Measurements from ENCODE around the gene KHNYN. TPM values are rescaled to one million over a fixed set of nuclear protein-coding genes. Genes with fewer than 3 reads are reported as not detected.
A peak's percentile ranks its signal among the peaks of the same experiment; 100 is the strongest.
"Not testable (repeated sequence)": the region's sequence is repeated elsewhere in the genome, so short reads cannot be mapped to it uniquely, and the experiment has no call there.

The KHNYN gene
- total and polyA plus RNA-seq, 5 experiments from 2014 or later, result 9.1 to 150 (median 16.9) TPM

- ATAC-seq (no peak), DNase-seq (no peak)
- H3K4me1 Mint-ChIP-seq, result peaks cover 0 to 2% (median 0%) of the 10 kb centered on the region in 4 donors
- H3K27ac Mint-ChIP-seq, result no peak overlapping the region
- H3K4me3 Mint-ChIP-seq, result no peak overlapping the region
- no peaks in the 10 kb centered on the region for H3K27me3 Mint-ChIP-seq
- POLR2A ChIA-PET, result no interaction called here
- no peaks in the 10 kb centered on the region for H3K36me3 Mint-ChIP-seq
- peaks cover 0 to 7% (median 0%) of the 10 kb centered on the region in 9 donors for H3K9me3 Mint-ChIP-seq
These were observed 45.5 kb downstream of the KHNYN start for GRCh38 chr14:24475261-24475660.

GRCh38 chr14:24479999-24480398 lies 50.2 kb downstream of the KHNYN start:
- H3K4me1 Mint-ChIP-seq, result peaks cover 11 to 24% (median 23%) of the 10 kb centered on the region in 4 donors
- H3K27ac Mint-ChIP-seq, result peak overlapping the region in 1 of 10 donors; percentile 56
- H3K27me3 Mint-ChIP-seq, DNase-seq, H3K4me3 Mint-ChIP-seq, H3K36me3 Mint-ChIP-seq, H3K9me3 Mint-ChIP-seq, POLR2A ChIA-PET, ATAC-seq: not testable (repeated sequence)

- Mint-ChIP-seq H3K27ac (peak overlapping the region in 7 of 10 donors; percentile 16 to 52 (median 21)), H3K4me1 (peaks cover 9 to 24% (median 23%) of the 10 kb centered on the region in 4 donors), H3K27me3 (no peaks in the 10 kb centered on the region), H3K9me3 (peaks cover 0 to 1% (median 0%) of the 10 kb centered on the region in 9 donors), H3K4me3 (peak overlapping the region in 9 of 10 donors; percentile 2 to 83 (median 63)), H3K36me3 (no peaks in the 10 kb centered on the region)
- DNase-seq (peak in 6 of 10 donors; percentile 10 to 29 (median 23)), ATAC-seq (peak; percentile 43 to 73)
- POLR2A ChIA-PET, result no interaction called here
These were observed 52.0 kb downstream of the KHNYN start for GRCh38 chr14:24481622-24482324.

- Mint-ChIP-seq H3K4me1 (peaks cover 9 to 24% (median 23%) of the 10 kb centered on the region in 4 donors), H3K27ac (peak overlapping the region in 1 of 10 donors; percentile 59)
- H3K4me3 Mint-ChIP-seq, POLR2A ChIA-PET, DNase-seq, H3K36me3 Mint-ChIP-seq, H3K27me3 Mint-ChIP-seq, ATAC-seq, H3K9me3 Mint-ChIP-seq: not testable (repeated sequence)
These were observed 53.0 kb downstream of the KHNYN start for GRCh38 chr14:24482699-24483303.

- DNase-seq (peak in 2 of 10 donors; percentile 1 to 19), ATAC-seq (peak; percentile 46 to 65)
- H3K27me3 Mint-ChIP-seq, result no peaks in the 10 kb centered on the region
- peaks cover 9 to 24% (median 23%) of the 10 kb centered on the region in 4 donors for H3K4me1 Mint-ChIP-seq
- H3K4me3 Mint-ChIP-seq, result peak overlapping the region in 6 of 10 donors; percentile 8 to 49 (median 30)
- peak overlapping the region in 7 of 10 donors; percentile 21 to 85 (median 70) for H3K27ac Mint-ChIP-seq
- H3K9me3 Mint-ChIP-seq, result peaks cover 0 to 1% (median 0%) of the 10 kb centered on the region in 9 donors
- POLR2A ChIA-PET, result no interaction called here
- no peaks in the 10 kb centered on the region for H3K36me3 Mint-ChIP-seq
These were observed 54.0 kb downstream of the KHNYN start for GRCh38 chr14:24483604-24484252.

Other genes starting within 250 kb of the KHNYN start
- 10 to 100 TPM; 24.4 to 24.8 TPM for gene IPO4, start 241.1 kb upstream of the KHNYN start, total RNA-seq
- gene IPO4, start 241.1 kb upstream of the KHNYN start, polyA plus RNA-seq, result 10 to 100 TPM; 20.2 to 27.5 (median 21.1) TPM
- gene TM9SF1, start 234.5 kb upstream of the KHNYN start, total RNA-seq, result 10 to 100 TPM; 19.4 to 22.1 TPM
- 10 to 100 TPM; 23.1 to 29.8 (median 29.1) TPM for gene TM9SF1, start 234.5 kb upstream of the KHNYN start, polyA plus RNA-seq
- 1 to 10 TPM in 1 of 2 experiments, under 1 TPM in 1; 0.30 to 1.1 TPM for gene TSSK4, start 224.3 kb upstream of the KHNYN start, total RNA-seq
- gene TSSK4, start 224.3 kb upstream of the KHNYN start, polyA plus RNA-seq, result under 1 TPM; 0.79 to 0.95 (median 0.87) TPM
- gene CHMP4A, start 216.5 kb upstream of the KHNYN start, total RNA-seq, result 100 to 1,000 TPM in 1 of 2 experiments, 10 to 100 TPM in 1; 99.4 to 107 TPM
- 100 to 1,000 TPM; 133 to 144 (median 143) TPM for gene CHMP4A, start 216.5 kb upstream of the KHNYN start, polyA plus RNA-seq
- gene MDP1, start 213.9 kb upstream of the KHNYN start, total RNA-seq, result 10 to 100 TPM; 13.7 to 15.3 TPM
- gene MDP1, start 213.9 kb upstream of the KHNYN start, polyA plus RNA-seq, result 10 to 100 TPM; 33.8 to 39.1 (median 34.5) TPM
- gene NEDD8, start 197.6 kb upstream of the KHNYN start, total RNA-seq, result 100 to 1,000 TPM in 1 of 2 experiments, 10 to 100 TPM in 1; 96.8 to 107 TPM
- gene NEDD8, start 197.6 kb upstream of the KHNYN start, polyA plus RNA-seq, result 100 to 1,000 TPM; 302 to 320 (median 319) TPM
- 10 to 100 TPM; 76.4 to 78.6 TPM for gene GMPR2, start 197.0 kb upstream of the KHNYN start, total RNA-seq
- 100 to 1,000 TPM in 1 of 3 donors, 10 to 100 TPM in 2; 79.7 to 111 (median 85.4) TPM for gene GMPR2, start 197.0 kb upstream of the KHNYN start, polyA plus RNA-seq
- 100 to 1,000 TPM; 125 to 136 TPM for gene TINF2, start 187.3 kb upstream of the KHNYN start, total RNA-seq
- gene TINF2, start 187.3 kb upstream of the KHNYN start, polyA plus RNA-seq, result 100 to 1,000 TPM; 116 to 154 (median 150) TPM
- gene TGM1, start 166.8 kb upstream of the KHNYN start, total RNA-seq, result 1 to 10 TPM; 6.5 to 6.9 TPM
- under 1 TPM in 1 of 3 donors, not detected in 2; 0.13 TPM for gene TGM1, start 166.8 kb upstream of the KHNYN start, polyA plus RNA-seq
- gene RABGGTA, start 158.4 kb upstream of the KHNYN start, total RNA-seq, result 10 to 100 TPM; 43.3 to 46.5 TPM
- gene RABGGTA, start 158.4 kb upstream of the KHNYN start, polyA plus RNA-seq, result 10 to 100 TPM; 12.7 to 22.1 (median 20.4) TPM
- 10 to 100 TPM; 27.5 to 34.2 TPM for gene DHRS1, start 130.2 kb upstream of the KHNYN start, total RNA-seq
- gene DHRS1, start 130.2 kb upstream of the KHNYN start, polyA plus RNA-seq, result 10 to 100 TPM; 19.6 to 22.4 (median 20.8) TPM
- gene NOP9, start 130.1 kb upstream of the KHNYN start, total RNA-seq, result 10 to 100 TPM; 21.8 to 25.8 TPM
- 1 to 10 TPM; 1.3 to 2.2 (median 1.6) TPM for gene NOP9, start 130.1 kb upstream of the KHNYN start, polyA plus RNA-seq
- gene CIDEB, start 122.0 kb upstream of the KHNYN start, total RNA-seq, result 10 to 100 TPM; 12.2 to 15.5 TPM
- gene CIDEB, start 122.0 kb upstream of the KHNYN start, polyA plus RNA-seq, result 10 to 100 TPM in 2 of 3 donors, 1 to 10 TPM in 1; 8.6 to 16.1 (median 13.2) TPM
- gene LTB4R2, start 119.8 kb upstream of the KHNYN start, total RNA-seq, result 10 to 100 TPM; 12.5 to 13.0 TPM
- gene LTB4R2, start 119.8 kb upstream of the KHNYN start, polyA plus RNA-seq, result 1 to 10 TPM in 2 of 3 donors, under 1 TPM in 1; 0.93 to 3.5 (median 1.5) TPM
- 10 to 100 TPM in 1 of 2 experiments, 1 to 10 TPM in 1; 9.6 to 10.1 TPM for gene LTB4R, start 118.5 kb upstream of the KHNYN start, total RNA-seq
- 1 to 10 TPM; 3.4 to 5.9 (median 4.5) TPM for gene LTB4R, start 118.5 kb upstream of the KHNYN start, polyA plus RNA-seq
- gene ADCY4, start 94.9 kb upstream of the KHNYN start, total RNA-seq, result 1 to 10 TPM; 3.8 to 4.7 TPM
- gene ADCY4, start 94.9 kb upstream of the KHNYN start, polyA plus RNA-seq, result under 1 TPM; 0.08 to 0.28 (median 0.24) TPM
- 10 to 100 TPM; 32.9 to 35.8 TPM for gene RIPK3, start 90.0 kb upstream of the KHNYN start, total RNA-seq
- 10 to 100 TPM in 1 of 3 donors, 1 to 10 TPM in 2; 5.3 to 11.1 (median 5.6) TPM for gene RIPK3, start 90.0 kb upstream of the KHNYN start, polyA plus RNA-seq
- gene NFATC4, start 61.8 kb upstream of the KHNYN start, total RNA-seq, result not detected
- not detected for gene NFATC4, start 61.8 kb upstream of the KHNYN start, polyA plus RNA-seq
- under 1 TPM; 0.29 to 0.36 TPM for gene NYNRIN, start 31.0 kb upstream of the KHNYN start, total RNA-seq
- under 1 TPM in 1 of 3 donors, not detected in 2; 0.13 TPM for gene NYNRIN, start 31.0 kb upstream of the KHNYN start, polyA plus RNA-seq
- 1 to 10 TPM; 3.9 to 4.8 TPM for gene CBLN3, start 286 bp upstream of the KHNYN start, total RNA-seq
- under 1 TPM in 1 of 3 donors, not detected in 2; 0.23 TPM for gene CBLN3, start 286 bp upstream of the KHNYN start, polyA plus RNA-seq
- 100 to 1,000 TPM; 140 to 145 TPM for gene SDR39U1, start 12.8 kb downstream of the KHNYN start, total RNA-seq
- gene SDR39U1, start 12.8 kb downstream of the KHNYN start, polyA plus RNA-seq, result 10 to 100 TPM; 70.3 to 90.8 (median 89.5) TPM
- gene CMA1, start 78.3 kb downstream of the KHNYN start, total RNA-seq, result not detected
- not detected for gene CMA1, start 78.3 kb downstream of the KHNYN start, polyA plus RNA-seq
- not detected for gene CTSG, start 146.3 kb downstream of the KHNYN start, total RNA-seq
- not detected for gene CTSG, start 146.3 kb downstream of the KHNYN start, polyA plus RNA-seq
- gene GZMH, start 179.7 kb downstream of the KHNYN start, total RNA-seq, result under 1 TPM in 1 of 2 experiments, not detected in 1; 0.65 TPM
- 100 to 1,000 TPM in 1 of 3 donors, 10 to 100 TPM in 1, 1 to 10 TPM in 1; 8.5 to 452 (median 11.3) TPM for gene GZMH, start 179.7 kb downstream of the KHNYN start, polyA plus RNA-seq
- gene GZMB, start 204.2 kb downstream of the KHNYN start, total RNA-seq, result under 1 TPM; 0.41 to 0.49 TPM
- 100 to 1,000 TPM in 1 of 3 donors, 1 to 10 TPM in 2; 2.8 to 161 (median 3.3) TPM for gene GZMB, start 204.2 kb downstream of the KHNYN start, polyA plus RNA-seq